CD4-positive, alpha-beta T cell treated with Interferon gamma for 1 hour (primary cell): ENCODE measurements around the gene CHSY1.

Source experiments
- DNase-seq: peaks from one replicate; pipeline ENCODE4 v3.0.0-alpha.2; 2020

The CHSY1 gene

GRCh38 chr15:101168898-101169494 is 82.9 kb downstream of the CHSY1 start:
- DNase-seq, result no peak

GRCh38 chr15:101168463-101168824 is 83.4 kb downstream of the CHSY1 start:
- no peak for DNase-seq

- DNase-seq, result peak; percentile 62
Measured at GRCh38 chr15:101167753-101168462, 83.9 kb downstream of the CHSY1 start.

- DNase-seq, result no peak
Measured at GRCh38 chr15:101167411-101167752, 84.5 kb downstream of the CHSY1 start.

- DNase-seq, result no peak
Measured at GRCh38 chr15:101165905-101166471, 85.9 kb downstream of the CHSY1 start.

- DNase-seq, result no peak
Measured at GRCh38 chr15:101162701-101163483, 89.0 kb downstream of the CHSY1 start.

GRCh38 chr15:101161656-101162055 is 90.2 kb downstream of the CHSY1 start:
- DNase-seq, result no peak

- no peak for DNase-seq
Measured at GRCh38 chr15:101159936-101160815, 91.7 kb downstream of the CHSY1 start.

- no peak for DNase-seq
Measured at GRCh38 chr15:101159096-101159935, 92.5 kb downstream of the CHSY1 start.

GRCh38 chr15:101158166-101159095 is 93.4 kb downstream of the CHSY1 start:
- DNase-seq, result no peak

GRCh38 chr15:101157721-101158120 is 94.1 kb downstream of the CHSY1 start:
- DNase-seq, result no peak

- DNase-seq, result peak; percentile 61
Measured at GRCh38 chr15:101156509-101157159, 95.2 kb downstream of the CHSY1 start.

GRCh38 chr15:101156061-101156460 is 95.8 kb downstream of the CHSY1 start:
- no peak for DNase-seq

- no peak for DNase-seq
Measured at GRCh38 chr15:101153801-101154656, 97.8 kb downstream of the CHSY1 start.

- DNase-seq, result peak; percentile 17
Measured at GRCh38 chr15:101152914-101153313, 98.9 kb downstream of the CHSY1 start.

GRCh38 chr15:101151288-101151687 is 100.6 kb downstream of the CHSY1 start:
- DNase-seq, result no peak

GRCh38 chr15:101150723-101151040 is 101.2 kb downstream of the CHSY1 start:
- DNase-seq, result no peak

GRCh38 chr15:101149864-101150722 is 101.8 kb downstream of the CHSY1 start:
- DNase-seq, result peak; percentile 43
